Activated CD8-positive, alpha-beta T cell treated with anti-CD3 and anti-CD28 coated beads, Interleukin-2, amount 10 ng/mL, durations not matched to agents 7 days and 5 days (primary cell): ENCODE results near the gene GPR180. TPM values are rescaled to one million over a fixed set of nuclear protein-coding genes. Genes with fewer than 3 reads are reported as not detected.
"Not testable (repeated sequence)": the region's sequence is repeated elsewhere in the genome, so short reads cannot be mapped to it uniquely, and the experiment has no call there.

ENCODE experiments used
- ATAC-seq: fragments of 150-1000 bp; cut with Tn5 transposase; one replicate; pipeline ENCODE4 v1.10.0; 2021; ENCODE audit warnings: moderate library complexity
- CTCF ChIA-PET: fragments of 350-600 bp; sonication (Branson Sonifier 250); formaldehyde crosslinking; loops from one replicate; lab custom pipeline; 2021; ENCODE audit warnings: antibody characterized with exemption; lab: Charles Lee
- POLR2A ChIA-PET: fragments of 350-600 bp; sonication (Branson Sonifier 250); formaldehyde crosslinking; loops from one replicate; lab custom pipeline; 2021; ENCODE audit warnings: antibody characterized with exemption; lab: Charles Lee
- DNase-seq: peaks from one replicate; pipeline ENCODE4 v3.0.0-alpha.2; 2020
- H3K27ac Mint-ChIP-seq: one replicate; pipeline ENCODE4 v1.8.0; 2021; ENCODE audit warnings: mild to moderate bottlenecking, mixed read lengths
- H3K27me3 Mint-ChIP-seq: one replicate; pipeline ENCODE4 v1.8.0; 2021; ENCODE audit warnings: low read depth, mixed read lengths
- H3K36me3 Mint-ChIP-seq: one replicate; pipeline ENCODE4 v1.8.0; 2021; ENCODE audit warnings: low read depth, mixed read lengths
- H3K4me1 Mint-ChIP-seq: one replicate; pipeline ENCODE4 v1.8.0; 2021; ENCODE audit warnings: low read depth, mixed read lengths
- H3K4me3 Mint-ChIP-seq: one replicate; pipeline ENCODE4 v1.8.0; 2021; ENCODE audit warnings: mild to moderate bottlenecking, mixed read lengths
- H3K9me3 Mint-ChIP-seq: one replicate; pipeline ENCODE4 v1.8.0; 2022; ENCODE audit warnings: mixed read lengths; ENCODE audit not compliant: insufficient read depth
- total RNA-seq, 2 experiments: library from RNA; stranded (reverse); gene quantifications; one replicate each; pipeline ENCODE4 v1.2.3, GENCODE V29; 2021

GPR180 gene
- total RNA-seq, 2 experiments from 2014 or later, result 7.7 to 7.9 TPM

- Mint-ChIP-seq H3K9me3 (no peaks in the 10 kb centered on the region), H3K27me3 (no peaks in the 10 kb centered on the region), H3K36me3 (peaks cover 33% of the 10 kb centered on the region), H3K4me3 (no peak overlapping the region), H3K4me1 (peaks cover 9% of the 10 kb centered on the region), H3K27ac (no peak overlapping the region)
- DNase-seq (peak; percentile 38), ATAC-seq (peak; percentile 63)
- ChIA-PET CTCF (interaction anchor here (0.6 to 11.3 kb wide), 24 partner anchors 9 to 784 kb away, joined by 3 to 294 read pairs (median 4); partner anchors contain the start of gene TGDS), POLR2A (interaction anchor here (1.2 kb wide), 1 partner anchor 24 kb away, joined by 5 read pairs; the partner anchor contains the start of gene TGDS)
Measured at GRCh38 chr13:94620286-94620896, 18.7 kb downstream of the GPR180 start.

GRCh38 chr13:94622344-94622743 lies 20.7 kb downstream of the GPR180 start:
- Mint-ChIP-seq H3K4me3 (no peak overlapping the region), H3K9me3 (no peaks in the 10 kb centered on the region), H3K27ac (no peak overlapping the region), H3K4me1 (no peaks in the 10 kb centered on the region), H3K36me3 (peaks cover 34% of the 10 kb centered on the region), H3K27me3 (no peaks in the 10 kb centered on the region)
- POLR2A ChIA-PET, result no interaction called here
- CTCF ChIA-PET, result interaction anchor here (5.3 to 11.3 kb wide), 2 partner anchors 7 to 187 kb away, joined by 48 to 294 read pairs; no protein-coding TSS in a partner anchor
- DNase-seq (no peak), ATAC-seq (no peak)

GRCh38 chr13:94623316-94623715 lies 21.7 kb downstream of the GPR180 start:
- ChIA-PET POLR2A (no interaction called here), CTCF (interaction anchor here (11.3 kb wide), 1 partner anchor 188 kb away, joined by 294 read pairs; no protein-coding TSS in a partner anchor)
- H3K4me1 Mint-ChIP-seq, result no peaks in the 10 kb centered on the region
- no peak for DNase-seq
- no peak for ATAC-seq
- H3K9me3 Mint-ChIP-seq, result no peaks in the 10 kb centered on the region
- H3K27me3 Mint-ChIP-seq, result no peaks in the 10 kb centered on the region
- H3K4me3 Mint-ChIP-seq, result no peak overlapping the region
- H3K36me3 Mint-ChIP-seq, result peaks cover 34% of the 10 kb centered on the region
- no peak overlapping the region for H3K27ac Mint-ChIP-seq

GRCh38 chr13:94630858-94631257 lies 29.2 kb downstream of the GPR180 start:
- ATAC-seq (no peak), DNase-seq (no peak)
- POLR2A ChIA-PET, result no interaction called here
- no peak overlapping the region for H3K27ac Mint-ChIP-seq
- H3K4me1 Mint-ChIP-seq, result no peaks in the 10 kb centered on the region
- H3K27me3 Mint-ChIP-seq, result no peaks in the 10 kb centered on the region
- peaks cover 26% of the 10 kb centered on the region for H3K36me3 Mint-ChIP-seq
- H3K4me3 Mint-ChIP-seq, result no peak overlapping the region
- no peaks in the 10 kb centered on the region for H3K9me3 Mint-ChIP-seq
- CTCF ChIA-PET, result interaction anchor here (5.6 kb wide), 1 partner anchor 11 kb away, joined by 48 read pairs; no protein-coding TSS in a partner anchor

GRCh38 chr13:94632226-94632980 lies 30.7 kb downstream of the GPR180 start:
- DNase-seq (no peak), ATAC-seq (no peak)
- Mint-ChIP-seq H3K36me3 (peaks cover 23% of the 10 kb centered on the region), H3K4me1 (no peaks in the 10 kb centered on the region), H3K27me3 (no peaks in the 10 kb centered on the region), H3K9me3 (no peaks in the 10 kb centered on the region), H3K4me3 (no peak overlapping the region), H3K27ac (no peak overlapping the region)
- CTCF ChIA-PET, result no interaction called here
- POLR2A ChIA-PET, result no interaction called here

GRCh38 chr13:94636096-94636495 lies 34.4 kb downstream of the GPR180 start:
- H3K27ac Mint-ChIP-seq, POLR2A ChIA-PET, H3K4me3 Mint-ChIP-seq, ATAC-seq, DNase-seq, H3K9me3 Mint-ChIP-seq, H3K36me3 Mint-ChIP-seq, H3K27me3 Mint-ChIP-seq, H3K4me1 Mint-ChIP-seq: not testable (repeated sequence)
- CTCF ChIA-PET, result interaction anchor here (1.6 kb wide), 1 partner anchor 12 kb away, joined by 4 read pairs; no protein-coding TSS in a partner anchor

- Mint-ChIP-seq H3K27ac (no peak overlapping the region), H3K36me3 (peaks cover 4% of the 10 kb centered on the region), H3K4me3 (no peak overlapping the region), H3K4me1 (no peaks in the 10 kb centered on the region), H3K9me3 (no peaks in the 10 kb centered on the region), H3K27me3 (peaks cover 1% of the 10 kb centered on the region)
- ChIA-PET CTCF (interaction anchor here (1.2 to 1.6 kb wide), 2 partner anchors 11 to 17 kb away, joined by 3 to 4 read pairs; no protein-coding TSS in a partner anchor), POLR2A (no interaction called here)
- no peak for ATAC-seq
- DNase-seq, result no peak
Measured at GRCh38 chr13:94636942-94637578, 35.4 kb downstream of the GPR180 start.

GRCh38 chr13:94637677-94638076 lies 36.0 kb downstream of the GPR180 start:
- DNase-seq, H3K27ac Mint-ChIP-seq, H3K36me3 Mint-ChIP-seq, H3K9me3 Mint-ChIP-seq, H3K4me1 Mint-ChIP-seq, H3K27me3 Mint-ChIP-seq, POLR2A ChIA-PET, ATAC-seq, H3K4me3 Mint-ChIP-seq: not testable (repeated sequence)
- CTCF ChIA-PET, result interaction anchor here (1.2 kb wide), 1 partner anchor 17 kb away, joined by 3 read pairs; no protein-coding TSS in a partner anchor

GRCh38 chr13:94640721-94641120 lies 39.1 kb downstream of the GPR180 start:
- ATAC-seq (no peak), DNase-seq (no peak)
- peaks cover 3% of the 10 kb centered on the region for H3K27me3 Mint-ChIP-seq
- no peak overlapping the region for H3K4me3 Mint-ChIP-seq
- ChIA-PET POLR2A (no interaction called here), CTCF (no interaction called here)
- no peaks in the 10 kb centered on the region for H3K4me1 Mint-ChIP-seq
- no peak overlapping the region for H3K27ac Mint-ChIP-seq
- no peaks in the 10 kb centered on the region for H3K9me3 Mint-ChIP-seq
- H3K36me3 Mint-ChIP-seq, result no peaks in the 10 kb centered on the region

GRCh38 chr13:94641409-94641941 lies 39.8 kb downstream of the GPR180 start:
- Mint-ChIP-seq H3K4me3 (no peak overlapping the region), H3K27ac (no peak overlapping the region), H3K4me1 (no peaks in the 10 kb centered on the region), H3K36me3 (no peaks in the 10 kb centered on the region), H3K27me3 (peaks cover 3% of the 10 kb centered on the region), H3K9me3 (no peaks in the 10 kb centered on the region)
- CTCF ChIA-PET, result interaction anchor here (0.8 kb wide), 1 partner anchor 24 kb away, joined by 4 read pairs; no protein-coding TSS in a partner anchor
- no peak for ATAC-seq
- DNase-seq, result no peak
- POLR2A ChIA-PET, result no interaction called here

- ChIA-PET POLR2A (no interaction called here), CTCF (no interaction called here)
- no peak for ATAC-seq
- no peaks in the 10 kb centered on the region for H3K36me3 Mint-ChIP-seq
- no peak for DNase-seq
- no peak overlapping the region for H3K27ac Mint-ChIP-seq
- no peaks in the 10 kb centered on the region for H3K4me1 Mint-ChIP-seq
- no peak overlapping the region for H3K4me3 Mint-ChIP-seq
- H3K27me3 Mint-ChIP-seq, result peaks cover 2% of the 10 kb centered on the region
- no peaks in the 10 kb centered on the region for H3K9me3 Mint-ChIP-seq
Measured at GRCh38 chr13:94646904-94647303, 45.2 kb downstream of the GPR180 start.
